OCI-LY1 (cell line): Measurements from ENCODE around the gene ORC2.

ENCODE experiments used
- H2AFZ ChIP-seq: fragments of 200-600 bp; sonication (generic), shearing (Covaris generic); 2 replicates; pipeline ENCODE4 v1.6.0; 2014; ENCODE audit warnings: antibody characterized with exemption, mild to moderate bottlenecking, low read length
- H3F3A ChIP-seq: fragments of 200-600 bp; sonication (generic), shearing (Covaris generic); 2 replicates; pipeline ENCODE4 v1.6.0; 2014; ENCODE audit warnings: mild to moderate bottlenecking, antibody characterized with exemption, low read length, moderate library complexity; ENCODE audit not compliant: insufficient read depth
- H3K27ac ChIP-seq: fragments of 200-600 bp; sonication (generic); 2 replicates; pipeline ENCODE4 v1.5.1; 2014; ENCODE audit warnings: low read length, mixed run types, mild to moderate bottlenecking, low read depth; ENCODE audit not compliant: poor library complexity, severe bottlenecking
- H3K27me3 ChIP-seq: fragments of 200-600 bp; sonication (generic); 2 replicates; pipeline ENCODE4 v1.6.0; 2014; ENCODE audit warnings: antibody characterized with exemption, mild to moderate bottlenecking, low read length, moderate library complexity; ENCODE audit not compliant: insufficient read depth
- H3K36me3 ChIP-seq: fragments of 200-600 bp; sonication (generic); 2 replicates; pipeline ENCODE4 v1.6.1; 2014; ENCODE audit warnings: mild to moderate bottlenecking, antibody characterized with exemption, low read length, moderate library complexity, mixed read lengths; ENCODE audit not compliant: insufficient read depth
- H3K4me1 ChIP-seq: fragments of 200-600 bp; sonication (generic); 2 replicates; pipeline ENCODE4 v1.5.1; 2014; ENCODE audit warnings: mild to moderate bottlenecking, low read length, moderate library complexity; ENCODE audit not compliant: insufficient read depth, severe bottlenecking
- H3K4me2 ChIP-seq: fragments of 200-600 bp; sonication (generic), shearing (Covaris generic); 2 replicates; pipeline ENCODE4 v1.6.1; 2014; ENCODE audit warnings: low read length
- H3K4me3 ChIP-seq: fragments of 200-600 bp; sonication (generic); 2 replicates; pipeline ENCODE4 v1.5.1; 2014; ENCODE audit warnings: low read length, low read depth, mild to moderate bottlenecking, mixed read lengths; ENCODE audit not compliant: poor library complexity, severe bottlenecking
- H3K79me2 ChIP-seq: fragments of 200-600 bp; shearing (Covaris generic); 2 replicates; pipeline ENCODE4 v1.6.1; 2016; ENCODE audit warnings: mixed run types, low read length, mixed read lengths; ENCODE audit not compliant: insufficient read depth
- H3K9ac ChIP-seq: fragments of 200-600 bp; sonication (generic), shearing (Covaris generic); 2 replicates; pipeline ENCODE4 v1.6.1; 2014; ENCODE audit warnings: mild to moderate bottlenecking, low read length, mixed read lengths
- H3K9me2 ChIP-seq: fragments of 200-600 bp; sonication (generic), shearing (Covaris generic); 2 replicates; pipeline ENCODE4 v1.6.1; 2014; ENCODE audit warnings: low read depth, mild to moderate bottlenecking, low read length, mixed read lengths
- H3K9me3 ChIP-seq: fragments of 200-600 bp; shearing (Covaris generic); 2 replicates; pipeline ENCODE4 v1.6.1; 2014; ENCODE audit warnings: low read length, mixed read lengths
- H4K20me1 ChIP-seq: fragments of 200-600 bp; sonication (generic), shearing (Covaris generic); 2 replicates; pipeline ENCODE4 v1.6.0; 2016; ENCODE audit warnings: mild to moderate bottlenecking, low read length; ENCODE audit not compliant: insufficient read depth
- CTCF ChIP-seq: fragments of 200-600 bp; sonication (generic), shearing (Covaris generic); IDR thresholded peaks from 2 replicates; pipeline ENCODE4 v1.5.1; 2017; ENCODE audit warnings: mild to moderate bottlenecking, antibody characterized with exemption, low read length, moderate library complexity, mixed read lengths
- EZH2 ChIP-seq: fragments of 200-600 bp; sonication (generic), shearing (Covaris generic); IDR thresholded peaks from 2 replicates; pipeline ENCODE4 v1.8.0; 2017; ENCODE audit warnings: borderline replicate concordance, mixed run types, mild to moderate bottlenecking, antibody characterized with exemption, low read length, moderate library complexity, mixed read lengths

ORC2 gene

GRCh38 chr2:200944467-200945394 is 18.7 kb downstream of the ORC2 start:
- H3K9me3 ChIP-seq: no peaks in the 10 kb centered on the region
- no peaks in the 10 kb centered on the region for H3F3A ChIP-seq
- no peaks in the 10 kb centered on the region for H3K4me1 ChIP-seq
- no peak for TF ChIP-seq CTCF
- TF ChIP-seq EZH2: no peak
- no peaks in the 10 kb centered on the region for H3K9me2 ChIP-seq
- H3K27ac ChIP-seq: no peak overlapping the region
- peaks cover 87% of the 10 kb centered on the region for H3K36me3 ChIP-seq
- no peaks in the 10 kb centered on the region for H3K27me3 ChIP-seq
- no peak overlapping the region for H3K4me2 ChIP-seq
- H3K9ac ChIP-seq: no peak overlapping the region
- no peaks in the 10 kb centered on the region for H3K79me2 ChIP-seq
- no peaks in the 10 kb centered on the region for H4K20me1 ChIP-seq
- no peak overlapping the region for H3K4me3 ChIP-seq
- no peak overlapping the region for H2AFZ ChIP-seq

GRCh38 chr2:200943527-200944105 is 19.8 kb downstream of the ORC2 start:
- H3K4me1 ChIP-seq: no peaks in the 10 kb centered on the region
- H3K9me3 ChIP-seq: no peaks in the 10 kb centered on the region
- H3F3A ChIP-seq: no peaks in the 10 kb centered on the region
- H3K4me3 ChIP-seq: no peak overlapping the region
- no peak overlapping the region for H3K27ac ChIP-seq
- H3K4me2 ChIP-seq: no peak overlapping the region
- H3K79me2 ChIP-seq: no peaks in the 10 kb centered on the region
- TF ChIP-seq CTCF (no peak), EZH2 (no peak)
- no peaks in the 10 kb centered on the region for H4K20me1 ChIP-seq
- peaks cover 89% of the 10 kb centered on the region for H3K36me3 ChIP-seq
- no peaks in the 10 kb centered on the region for H3K27me3 ChIP-seq
- no peak overlapping the region for H3K9ac ChIP-seq
- no peak overlapping the region for H2AFZ ChIP-seq
- H3K9me2 ChIP-seq: no peaks in the 10 kb centered on the region

GRCh38 chr2:200939832-200940231 is 23.6 kb downstream of the ORC2 start:
- H3F3A ChIP-seq: no peaks in the 10 kb centered on the region
- no peaks in the 10 kb centered on the region for H3K4me1 ChIP-seq
- no peak for TF ChIP-seq EZH2
- TF ChIP-seq CTCF: no peak
- no peaks in the 10 kb centered on the region for H3K9me3 ChIP-seq
- H2AFZ ChIP-seq: no peak overlapping the region
- H3K4me2 ChIP-seq: no peak overlapping the region
- no peaks in the 10 kb centered on the region for H3K9me2 ChIP-seq
- H3K79me2 ChIP-seq: no peaks in the 10 kb centered on the region
- peaks cover 91% of the 10 kb centered on the region for H3K36me3 ChIP-seq
- no peak overlapping the region for H3K9ac ChIP-seq
- H3K27me3 ChIP-seq: no peaks in the 10 kb centered on the region
- H4K20me1 ChIP-seq: no peaks in the 10 kb centered on the region
- no peak overlapping the region for H3K27ac ChIP-seq
- H3K4me3 ChIP-seq: no peak overlapping the region
